COLO668 (cell line): ENCODE measurements around the gene XRN1.
A peak's percentile ranks its signal among the peaks of the same experiment; 100 is the strongest.
"Not testable (repeated sequence)": the region's sequence is repeated elsewhere in the genome, so short reads cannot be mapped to it uniquely, and the experiment has no call there.

Experiments used
- DNase-seq: peaks from one replicate; lab custom pipeline; 2025; ENCODE audit not compliant: unreplicated experiment; lab: John Stamatoyannopoulos, UW

XRN1 gene

GRCh38 chr3:142353571-142353970, 94.3 kb downstream of the XRN1 start:
- DNase-seq, result no peak

GRCh38 chr3:142352698-142353097, 95.1 kb downstream of the XRN1 start:
- not testable (repeated sequence) for DNase-seq

- no peak for DNase-seq
Measured at GRCh38 chr3:142348460-142348859, 99.4 kb downstream of the XRN1 start.

GRCh38 chr3:142337994-142338393, 109.8 kb downstream of the XRN1 start:
- DNase-seq, result no peak

GRCh38 chr3:142332390-142332789, 115.4 kb downstream of the XRN1 start:
- no peak for DNase-seq

GRCh38 chr3:142324275-142324953, 123.4 kb downstream of the XRN1 start:
- DNase-seq, result not testable (repeated sequence)

GRCh38 chr3:142319912-142320311, 127.9 kb downstream of the XRN1 start:
- no peak for DNase-seq

- DNase-seq, result no peak
Measured at GRCh38 chr3:142319094-142319493, 128.7 kb downstream of the XRN1 start.

- DNase-seq, result no peak
Measured at GRCh38 chr3:142318331-142318730, 129.5 kb downstream of the XRN1 start.

GRCh38 chr3:142315978-142316388, 131.9 kb downstream of the XRN1 start:
- not testable (repeated sequence) for DNase-seq

GRCh38 chr3:142315083-142315482, 132.8 kb downstream of the XRN1 start:
- no peak for DNase-seq

GRCh38 chr3:142310439-142310838, 137.4 kb downstream of the XRN1 start:
- DNase-seq, result no peak

- not testable (repeated sequence) for DNase-seq
Measured at GRCh38 chr3:142302847-142303246, 145.0 kb downstream of the XRN1 start.

- no peak for DNase-seq
Measured at GRCh38 chr3:142298626-142299025, 149.2 kb downstream of the XRN1 start.

GRCh38 chr3:142296507-142296906, 151.3 kb downstream of the XRN1 start:
- no peak for DNase-seq

GRCh38 chr3:142287866-142288638, 159.8 kb downstream of the XRN1 start:
- DNase-seq, result no peak

GRCh38 chr3:142285083-142285517, 162.7 kb downstream of the XRN1 start:
- DNase-seq, result no peak

- DNase-seq, result no peak
Measured at GRCh38 chr3:142282503-142282902, 165.3 kb downstream of the XRN1 start.

- no peak for DNase-seq
Measured at GRCh38 chr3:142281474-142281873, 166.4 kb downstream of the XRN1 start.

- peak; percentile 17 for DNase-seq
Measured at GRCh38 chr3:142279965-142280590, 167.8 kb downstream of the XRN1 start.

- DNase-seq, result no peak
Measured at GRCh38 chr3:142278451-142278850, 169.4 kb downstream of the XRN1 start.

- no peak for DNase-seq
Measured at GRCh38 chr3:142276781-142277180, 171.1 kb downstream of the XRN1 start.
